Activated T-cell treated with anti-CD3 and anti-CD28 coated beads, Interleukin-2, amount 50 U/mL, for 24 hours (primary cell): ENCODE data around the gene LINC00632.
"Not testable (repeated sequence)": the region's sequence is repeated elsewhere in the genome, so short reads cannot be mapped to it uniquely, and the experiment has no call there.

Source experiments
- DNase-seq: peaks from one replicate; pipeline ENCODE4 v3.0.0-alpha.2; 2020
- H3K27ac Mint-ChIP-seq: 2 replicates; pipeline ENCODE4 v1.8.0; 2020; ENCODE audit warnings: mild to moderate bottlenecking, mixed read lengths
- H3K27me3 Mint-ChIP-seq: 2 replicates; pipeline ENCODE4 v1.8.0; 2020; ENCODE audit warnings: mixed read lengths
- H3K36me3 Mint-ChIP-seq: 2 replicates; pipeline ENCODE4 v1.8.0; 2020; ENCODE audit warnings: low read depth, mixed read lengths
- H3K4me1 Mint-ChIP-seq: 2 replicates; pipeline ENCODE4 v1.8.0; 2020; ENCODE audit warnings: low read depth, mixed read lengths
- H3K4me3 Mint-ChIP-seq: 2 replicates; pipeline ENCODE4 v1.8.0; 2020; ENCODE audit warnings: mild to moderate bottlenecking, moderate library complexity, mixed read lengths
- H3K9me3 Mint-ChIP-seq: 2 replicates; pipeline ENCODE4 v1.8.0; 2020; ENCODE audit warnings: mixed read lengths

The LINC00632 gene

DNA sequence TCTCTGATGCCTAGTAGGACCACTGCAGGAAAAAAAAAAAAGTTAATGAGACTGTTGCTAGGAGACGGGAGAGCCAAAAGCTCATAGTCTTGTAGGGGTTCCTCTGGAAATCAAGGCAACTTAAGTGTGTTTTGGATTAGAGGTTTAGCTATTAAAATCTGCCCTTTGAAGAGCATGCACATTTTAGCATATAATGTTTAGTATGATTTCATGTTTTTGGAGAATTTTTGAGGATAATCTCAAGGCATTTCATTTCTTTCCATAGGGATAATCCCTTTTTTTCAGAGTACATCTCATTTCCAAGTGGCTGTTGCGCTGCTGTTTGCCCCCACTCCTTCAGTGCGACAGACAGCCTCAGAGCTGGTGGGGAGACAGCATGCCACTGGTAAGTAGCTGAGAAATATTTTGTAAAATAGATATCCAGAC is at the start of gene LINC00632:
LINC00632 (plus strand) TSS at position 339 of the 426 bp plus-strand sequence.
- Mint-ChIP-seq H3K4me1 (no peaks in the 10 kb centered on the region), H3K27me3 (peaks cover 31% of the 10 kb centered on the region), H3K9me3 (no peaks in the 10 kb centered on the region), H3K36me3 (no peaks in the 10 kb centered on the region), H3K4me3 (no peak within 1 kb of the TSS), H3K27ac (no peak within 1 kb of the TSS)
- no peak for DNase-seq

GRCh38 chrX:140661643-140662042 is 47.9 kb upstream of the LINC00632 start:
- DNase-seq, result no peak
- Mint-ChIP-seq H3K4me3 (no peak overlapping the region), H3K4me1 (no peaks in the 10 kb centered on the region), H3K9me3 (no peaks in the 10 kb centered on the region), H3K36me3 (no peaks in the 10 kb centered on the region), H3K27ac (no peak overlapping the region), H3K27me3 (peaks cover 27% of the 10 kb centered on the region)

- Mint-ChIP-seq H3K36me3 (no peaks in the 10 kb centered on the region), H3K9me3 (no peaks in the 10 kb centered on the region), H3K27ac (no peak overlapping the region), H3K4me1 (no peaks in the 10 kb centered on the region), H3K27me3 (peaks cover 28% of the 10 kb centered on the region), H3K4me3 (no peak overlapping the region)
- no peak for DNase-seq
Observed at GRCh38 chrX:140664939-140665338, 44.6 kb upstream of the LINC00632 start.

DNA sequence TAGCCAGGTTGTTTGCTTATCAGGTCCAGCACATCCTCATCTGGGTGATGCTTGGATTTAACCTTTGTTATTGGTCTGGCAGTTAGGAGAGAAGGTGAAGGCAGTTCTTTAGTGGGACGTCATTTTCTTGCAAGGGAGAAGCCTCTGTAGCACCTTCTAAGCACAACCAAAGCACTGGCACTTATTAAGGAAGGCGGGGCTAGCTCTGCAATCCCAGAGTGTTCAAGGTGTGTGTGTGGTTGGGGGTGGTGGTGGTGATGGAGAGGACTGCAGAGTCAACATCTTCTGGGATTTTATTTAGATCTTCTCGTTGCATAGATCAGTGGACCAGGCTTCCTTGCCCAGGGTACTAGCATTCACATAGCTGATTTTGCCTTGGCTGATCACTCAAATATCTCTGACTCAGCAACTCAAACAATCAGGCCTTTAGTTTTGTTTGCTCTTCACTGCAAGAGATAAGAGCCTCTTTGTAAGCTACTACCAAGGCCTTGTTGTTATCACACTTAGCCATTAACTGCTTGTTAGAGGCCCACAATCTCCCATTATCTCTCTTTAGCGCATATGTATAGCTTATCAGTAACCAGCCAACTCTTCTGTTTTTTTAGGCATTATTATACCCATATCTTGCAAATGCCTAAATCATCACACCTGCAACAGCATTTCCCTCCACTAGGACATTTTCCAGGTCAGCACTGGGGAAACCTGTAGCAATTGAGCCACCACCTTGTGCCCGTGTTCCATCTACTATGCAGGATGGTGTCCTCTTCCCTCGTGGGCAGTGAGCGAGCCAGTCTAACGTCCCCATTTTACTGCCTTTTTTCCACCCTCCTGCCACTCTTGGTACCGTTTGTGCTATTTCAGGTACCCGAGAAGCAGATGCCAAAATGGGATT is 36.5 kb upstream of the LINC00632 start:
- Mint-ChIP-seq H3K36me3 (no peaks in the 10 kb centered on the region), H3K4me3 (no peak overlapping the region), H3K27me3 (peaks cover 44% of the 10 kb centered on the region), H3K4me1 (no peaks in the 10 kb centered on the region), H3K9me3 (no peaks in the 10 kb centered on the region), H3K27ac (no peak overlapping the region)
- DNase-seq, result no peak

DNA sequence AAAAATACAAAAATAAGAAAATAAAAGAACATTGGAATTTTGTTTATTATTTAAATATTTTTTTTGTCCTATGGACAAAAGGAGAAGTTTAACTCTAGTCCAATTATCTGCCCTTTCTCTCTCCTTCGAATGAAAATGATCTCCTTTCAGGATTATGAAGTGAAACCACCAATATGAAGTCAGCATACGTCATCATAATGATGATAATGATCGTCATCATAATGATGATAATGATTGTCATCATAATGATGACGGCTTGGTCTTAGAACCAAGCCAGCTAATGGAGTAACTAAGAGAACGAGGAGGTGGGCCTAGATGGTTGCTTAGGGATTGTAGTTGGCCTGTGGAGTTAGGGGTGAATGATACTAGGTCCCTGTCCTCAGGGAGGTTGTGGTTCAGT is 21.9 kb upstream of the LINC00632 start:
- H3K4me3 Mint-ChIP-seq, result no peak overlapping the region
- H3K27me3 Mint-ChIP-seq, result peaks cover 25% of the 10 kb centered on the region
- H3K4me1 Mint-ChIP-seq, result no peaks in the 10 kb centered on the region
- no peaks in the 10 kb centered on the region for H3K36me3 Mint-ChIP-seq
- DNase-seq, result no peak
- peaks cover 6% of the 10 kb centered on the region for H3K9me3 Mint-ChIP-seq
- H3K27ac Mint-ChIP-seq, result no peak overlapping the region

GRCh38 chrX:140691596-140691995 is 18.0 kb upstream of the LINC00632 start:
- H3K27me3 Mint-ChIP-seq, result peaks cover 16% of the 10 kb centered on the region
- DNase-seq, H3K9me3 Mint-ChIP-seq, H3K27ac Mint-ChIP-seq, H3K4me1 Mint-ChIP-seq, H3K4me3 Mint-ChIP-seq, H3K36me3 Mint-ChIP-seq: not testable (repeated sequence)

- Mint-ChIP-seq H3K4me1 (peaks cover 2% of the 10 kb centered on the region), H3K4me3 (no peak overlapping the region), H3K27ac (no peak overlapping the region), H3K27me3 (peaks cover 18% of the 10 kb centered on the region), H3K9me3 (no peaks in the 10 kb centered on the region), H3K36me3 (no peaks in the 10 kb centered on the region)
- no peak for DNase-seq
Observed at GRCh38 chrX:140697618-140698017, 11.9 kb upstream of the LINC00632 start.

DNA sequence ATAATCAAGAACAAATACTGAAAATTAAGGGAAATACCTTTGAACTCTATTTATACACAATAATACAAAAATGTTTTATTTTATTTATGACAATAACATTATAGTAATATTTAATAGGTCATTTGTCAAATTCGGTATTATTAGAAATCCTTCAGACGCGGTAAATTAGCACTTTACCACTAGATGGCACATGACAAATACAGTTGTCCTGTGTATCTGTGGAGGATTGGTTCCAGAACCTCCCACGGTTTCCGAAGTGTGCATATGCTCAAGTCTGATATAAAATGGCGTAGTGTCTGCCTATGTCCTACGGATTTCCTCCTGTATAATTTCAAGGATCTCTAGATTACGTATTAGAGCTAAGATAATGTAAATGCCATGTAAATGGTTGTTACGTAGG is 8.1 kb upstream of the LINC00632 start:
- DNase-seq, result no peak
- H3K27ac Mint-ChIP-seq, result no peak overlapping the region
- no peaks in the 10 kb centered on the region for H3K9me3 Mint-ChIP-seq
- H3K36me3 Mint-ChIP-seq, result no peaks in the 10 kb centered on the region
- peaks cover 2% of the 10 kb centered on the region for H3K4me1 Mint-ChIP-seq
- H3K27me3 Mint-ChIP-seq, result peaks cover 6% of the 10 kb centered on the region
- no peak overlapping the region for H3K4me3 Mint-ChIP-seq

- Mint-ChIP-seq H3K4me1 (no peaks in the 10 kb centered on the region), H3K36me3 (no peaks in the 10 kb centered on the region), H3K4me3 (no peak overlapping the region), H3K27ac (no peak overlapping the region), H3K27me3 (peaks cover 35% of the 10 kb centered on the region), H3K9me3 (no peaks in the 10 kb centered on the region)
- no peak for DNase-seq
Observed at GRCh38 chrX:140710710-140711109, 1.2 kb downstream of the LINC00632 start.

DNA sequence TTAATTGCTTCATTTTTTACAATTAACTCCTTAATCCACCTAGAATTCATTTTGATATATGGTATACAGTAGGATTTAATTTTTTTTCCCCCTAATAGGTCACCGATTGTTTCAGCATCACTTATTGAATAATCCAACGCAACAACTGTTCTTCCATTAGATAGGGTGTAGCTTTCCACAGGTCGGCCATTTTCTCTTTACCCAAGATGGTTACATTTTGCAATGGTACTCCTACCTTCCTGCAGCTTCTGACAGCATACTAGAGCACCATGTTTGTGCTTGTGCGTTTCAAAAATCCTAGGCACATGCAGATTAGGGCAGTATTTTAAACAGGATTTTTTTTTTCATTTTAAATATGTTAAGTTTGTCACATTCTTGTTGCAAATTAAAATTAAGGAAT is 2.3 kb downstream of the LINC00632 start:
- H3K4me3 Mint-ChIP-seq, result no peak overlapping the region
- no peak overlapping the region for H3K27ac Mint-ChIP-seq
- H3K27me3 Mint-ChIP-seq, result peaks cover 35% of the 10 kb centered on the region

GRCh38 chrX:140712413-140713173 is 3.0 kb downstream of the LINC00632 start:
- Mint-ChIP-seq H3K4me1 (no peaks in the 10 kb centered on the region), H3K27me3 (peaks cover 33% of the 10 kb centered on the region), H3K4me3 (peak overlapping the region; percentile 11), H3K36me3 (no peaks in the 10 kb centered on the region), H3K9me3 (no peaks in the 10 kb centered on the region), H3K27ac (no peak overlapping the region)
- DNase-seq, result no peak

More for the DNA sequence above, 2.3 kb downstream of the LINC00632 start:
- no peaks in the 10 kb centered on the region for H3K36me3 Mint-ChIP-seq
- no peaks in the 10 kb centered on the region for H3K4me1 Mint-ChIP-seq
- no peaks in the 10 kb centered on the region for H3K9me3 Mint-ChIP-seq
- no peak for DNase-seq

GRCh38 chrX:140713174-140713539 is 3.6 kb downstream of the LINC00632 start:
- H3K4me3 Mint-ChIP-seq, result no peak overlapping the region
- H3K36me3 Mint-ChIP-seq, result no peaks in the 10 kb centered on the region
- no peak for DNase-seq
- H3K9me3 Mint-ChIP-seq, result no peaks in the 10 kb centered on the region
- peaks cover 29% of the 10 kb centered on the region for H3K27me3 Mint-ChIP-seq
- no peaks in the 10 kb centered on the region for H3K4me1 Mint-ChIP-seq
- no peak overlapping the region for H3K27ac Mint-ChIP-seq

- no peak overlapping the region for H3K4me3 Mint-ChIP-seq
- DNase-seq, result no peak
- H3K36me3 Mint-ChIP-seq, result no peaks in the 10 kb centered on the region
- H3K27me3 Mint-ChIP-seq, result peaks cover 23% of the 10 kb centered on the region
- H3K4me1 Mint-ChIP-seq, result no peaks in the 10 kb centered on the region
- no peak overlapping the region for H3K27ac Mint-ChIP-seq
- H3K9me3 Mint-ChIP-seq, result no peaks in the 10 kb centered on the region
Observed at GRCh38 chrX:140715787-140716186, 6.2 kb downstream of the LINC00632 start.

GRCh38 chrX:140723121-140723715 is 13.7 kb downstream of the LINC00632 start:
- no peak for DNase-seq

GRCh38 chrX:140724309-140724708 is 14.8 kb downstream of the LINC00632 start:
- Mint-ChIP-seq H3K27me3 (no peaks in the 10 kb centered on the region), H3K9me3 (no peaks in the 10 kb centered on the region), H3K36me3 (no peaks in the 10 kb centered on the region), H3K4me1 (no peaks in the 10 kb centered on the region), H3K4me3 (no peak overlapping the region), H3K27ac (no peak overlapping the region)
- DNase-seq, result no peak

More at GRCh38 chrX:140723121-140723715, 13.7 kb downstream of the LINC00632 start:
- Mint-ChIP-seq H3K4me1 (no peaks in the 10 kb centered on the region), H3K4me3 (no peak overlapping the region), H3K36me3 (no peaks in the 10 kb centered on the region), H3K27me3 (peaks cover 7% of the 10 kb centered on the region), H3K27ac (no peak overlapping the region), H3K9me3 (no peaks in the 10 kb centered on the region)
